ENCODE results near the gene TMEM151B.

TMEM151B gene

GRCh38 chr6:44264154-44265006 lies 5.9 kb upstream of the TMEM151B start:
- DNase-seq (ENCODE audit: low read depth in 2 of 2): no peak

GRCh38 chr6:44265007-44265721 lies 5.1 kb upstream of the TMEM151B start, which contains the start of gene NFKBIE:
Gene NFKBIE (minus strand): TSS chr6:44265551. CDS start chr6:44265346, 205 bp downstream.
- peak; percentile 53 to 58 for DNase-seq (ENCODE audit: low read depth in 2 of 2)

- no peak for DNase-seq (ENCODE audit: low read depth in 2 of 2)
These were observed 4.5 kb upstream of the TMEM151B start for GRCh38 chr6:44265722-44266233.

GRCh38 chr6:44266347-44266746 lies 3.9 kb upstream of the TMEM151B start:
- no peak for DNase-seq (ENCODE audit: low read depth in 2 of 2)

- no peak for DNase-seq (ENCODE audit: low read depth in 2 of 2)
These were observed 3.0 kb upstream of the TMEM151B start for GRCh38 chr6:44267252-44267651.

GRCh38 chr6:44268095-44268628 lies 2.1 kb upstream of the TMEM151B start:
- DNase-seq (ENCODE audit: low read depth in 2 of 2): no peak

GRCh38 chr6:44269178-44269920 lies 901 bp upstream of the TMEM151B start:
- DNase-seq (ENCODE audit: low read depth in 2 of 2): no peak

- no peak for DNase-seq (ENCODE audit: low read depth in 2 of 2)
These were observed 516 bp downstream of the TMEM151B start for GRCh38 chr6:44270526-44271405.

- no peak for DNase-seq (ENCODE audit: low read depth in 2 of 2)
These were observed 1.1 kb downstream of the TMEM151B start for GRCh38 chr6:44271406-44271723.

GRCh38 chr6:44271914-44272313 lies 1.7 kb downstream of the TMEM151B start:
- no peak for DNase-seq (ENCODE audit: low read depth in 2 of 2)

- no peak for DNase-seq (ENCODE audit: low read depth in 2 of 2)
These were observed 2.3 kb downstream of the TMEM151B start for GRCh38 chr6:44272529-44272928.

GRCh38 chr6:44272999-44273566 lies 2.8 kb downstream of the TMEM151B start:
- DNase-seq (ENCODE audit: low read depth in 2 of 2): no peak

- DNase-seq (ENCODE audit: low read depth in 2 of 2): no peak
These were observed 3.4 kb downstream of the TMEM151B start for GRCh38 chr6:44273617-44274016.

GRCh38 chr6:44275271-44275748 lies 5.1 kb downstream of the TMEM151B start:
- no peak for DNase-seq (ENCODE audit: low read depth in 2 of 2)

- no peak for DNase-seq (ENCODE audit: low read depth in 2 of 2)
These were observed 5.7 kb downstream of the TMEM151B start for GRCh38 chr6:44275749-44276648.

- DNase-seq (ENCODE audit: low read depth in 2 of 2): no peak
These were observed 6.7 kb downstream of the TMEM151B start for GRCh38 chr6:44276667-44277640.

- no peak for DNase-seq (ENCODE audit: low read depth in 2 of 2)
These were observed 7.5 kb downstream of the TMEM151B start for GRCh38 chr6:44277763-44278162.

GRCh38 chr6:44278315-44278714 lies 8.1 kb downstream of the TMEM151B start:
- DNase-seq (ENCODE audit: low read depth in 2 of 2): no peak

Data from fibroblast of skin of left biceps (primary cell).